HepG2 (cell line): ENCODE results near the gene L3MBTL4. TPM values are rescaled to one million over a fixed set of nuclear protein-coding genes. Genes with fewer than 3 reads are reported as not detected.

Source experiments
- ATAC-seq: fragments of 200-7000 bp; cut with Tn5 transposase; 3 replicates; pipeline ENCODE4 v1.9.1; 2020; ENCODE audit warnings: mild to moderate bottlenecking, moderate library complexity
- BruUV-seq: library from RNA; stranded (reverse); fragments of 400-500 nt; replicated peaks from 2 replicates; lab custom pipeline; 2021; lab: Mats Ljungman, UMichigan
- CTCF ChIA-PET: fragments of 300-600 bp; formaldehyde crosslinking; extraction: SDS; loops from one replicate; lab custom pipeline; 2021; ENCODE audit warnings: low total read pairs, inconsistent platforms, low intra/inter-chr PET ratio; lab: Yijun Ruan, JAX
- POLR2A ChIA-PET: fragments of 350-600 bp; sonication (Branson Sonifier 250); formaldehyde crosslinking; loops from one replicate; lab custom pipeline; 2020; ENCODE audit warnings: antibody characterized with exemption, inconsistent platforms; lab: Yijun Ruan, JAX
- DNase-seq: peaks from one replicate; pipeline ENCODE4 v3.0.0-alpha.2; 2015; ENCODE audit warnings: low spot score
- FAIRE-seq: peaks from 3 replicates; lab custom pipeline; 2011; peaks lifted over from hg19 to GRCh38; lab: Jason Lieb, UNC
- H2AFZ ChIP-seq: one replicate; pipeline ENCODE4 v1.6.1; 2011; ENCODE audit warnings: low read length, inconsistent platforms
- H3K27ac ChIP-seq: fragments of 300-600 bp; 3 replicates; pipeline ENCODE4 v1.8.0; 2011; ENCODE audit warnings: mixed run types, mild to moderate bottlenecking, mixed read lengths, low read length, inconsistent platforms; ENCODE audit not compliant: insufficient read depth; ENCODE audit errors: extremely low read length
- H3K27me3 ChIP-seq, 2 experiments: fragments of 200-600 bp in 1 of 2; 2 replicates in 1 of 2; 3 replicates in 1 of 2; pipeline versions ENCODE4 v1.6.0 to v1.8.0; 2011; ENCODE audit warnings: low read length in 2 of 2, mild to moderate bottlenecking in 2 of 2, moderate library complexity in 2 of 2, inconsistent platforms in 1 of 2; ENCODE audit not compliant: insufficient read depth in 2 of 2, control insufficient read depth in 1 of 2
- H3K36me3 ChIP-seq, 2 experiments: fragments of 200-600 bp in 1 of 2; replicated peaks in 1 of 2; 2 replicates in 1 of 2; 3 replicates in 1 of 2; pipeline versions ENCODE4 v1.5.1 to v1.8.0; 2011; ENCODE audit warnings: low read length in 2 of 2, inconsistent platforms in 1 of 2; ENCODE audit not compliant: insufficient read depth in 2 of 2, control insufficient read depth in 1 of 2
- H3K4me1 ChIP-seq: 2 replicates; pipeline ENCODE4 v1.5.1; 2012; ENCODE audit warnings: low read length, inconsistent platforms; ENCODE audit not compliant: insufficient read depth
- H3K4me2 ChIP-seq: 2 replicates; pipeline ENCODE4 v1.6.0; 2011; ENCODE audit warnings: low read depth, low read length, inconsistent platforms
- H3K4me3 ChIP-seq, 3 experiments: fragments of 200-600 bp in 1 of 3; sonication (generic), shearing (Covaris generic) in 1 of 3; replicated peaks in 1 of 3; 2 replicates each; pipeline ENCODE4 v1.5.1; 2011 to 2016; ENCODE audit warnings: low read length in 3 of 3, inconsistent platforms in 2 of 3, low read depth in 2 of 3, mild to moderate bottlenecking in 2 of 3, control low read depth in 1 of 3, mixed read lengths in 1 of 3; ENCODE audit not compliant: insufficient read depth in 1 of 3
- H3K79me2 ChIP-seq: one replicate; pipeline ENCODE4 v1.6.1; 2011; ENCODE audit warnings: low read length, inconsistent platforms; ENCODE audit not compliant: insufficient read depth
- H3K9ac ChIP-seq: 2 replicates; pipeline ENCODE4 v1.6.0; 2011; ENCODE audit warnings: mild to moderate bottlenecking, low read depth, low read length, inconsistent platforms; ENCODE audit not compliant: insufficient read depth
- H3K9me3 ChIP-seq: 2 replicates; pipeline ENCODE4 v1.5.1; 2012; ENCODE audit warnings: mild to moderate bottlenecking, low read length
- H4K20me1 ChIP-seq: 2 replicates; pipeline ENCODE4 v1.6.0; 2011; ENCODE audit warnings: inconsistent platforms, mild to moderate bottlenecking, low read length, moderate library complexity; ENCODE audit not compliant: insufficient read depth
- BRD4 ChIP-seq: sonication (generic); formaldehyde crosslinking; IDR thresholded peaks from 2 replicates; pipeline ENCODE4 v1.4.0; 2020; ENCODE audit warnings: missing genetic modification reagents
- HOXA9 ChIP-seq: sonication (generic); formaldehyde crosslinking; IDR thresholded peaks from 2 replicates; pipeline ENCODE4 v1.8.1; 2022; ENCODE audit warnings: missing genetic modification reagents, mild to moderate bottlenecking, moderate library complexity, borderline replicate concordance
- TP53 ChIP-seq: sonication (generic); formaldehyde crosslinking; conservative IDR thresholded peaks from 2 replicates; pipeline ENCODE4 v1.4.0; 2020; ENCODE audit warnings: missing genetic modification reagents
- ZBTB26 ChIP-seq: IDR thresholded peaks from 2 replicates; pipeline ENCODE4 v1.6.1; 2016; ENCODE audit warnings: missing compliant biosample characterization, missing genetic modification reagents, borderline replicate concordance
- ZNF572 ChIP-seq: sonication (generic); formaldehyde crosslinking; IDR thresholded peaks from 2 replicates; pipeline ENCODE4 v1.5.1; 2020; ENCODE audit warnings: mild to moderate bottlenecking, missing genetic modification reagents
- ZNF777 ChIP-seq: sonication (generic); formaldehyde crosslinking; IDR thresholded peaks from 2 replicates; pipeline ENCODE4 v1.4.0; 2020; ENCODE audit warnings: missing genetic modification reagents
- ZNF878 ChIP-seq: sonication (generic); formaldehyde crosslinking; IDR thresholded peaks from 2 replicates; pipeline ENCODE4 v1.8.1; 2023; ENCODE audit warnings: mild to moderate bottlenecking, missing genetic modification reagents, moderate library complexity
- WGBS: methylation state at CpG from one replicate; pipeline ENCODE4 v1.1.6; 2017; ENCODE audit warnings: low lambda C conversion rate; 5-methylcytosine and 5-hydroxymethylcytosine counted together
- in situ Hi-C: cut with HindIII; loops from 2 replicates; pipeline ENCODE4 v1.10.0; 2017; ENCODE audit warnings: low pct_unique_long_range_greater_than_20kb; ENCODE audit not compliant: extremely low pct_ligation_motif_present
- intact Hi-C: fragments of 100-400 bp; cut with micrococcal nuclease; formaldehyde crosslinking; loops from one replicate; pipeline ENCODE4 v1.10.0; 2022; ENCODE audit not compliant: unreplicated experiment
- polyA plus RNA-seq, 8 experiments: library from polyadenylated mRNA; depleted of rRNA in 3 of 8; stranded (reverse) in 7 of 8; unstranded in 1 of 8; fragments of >200 nt; fragmentation: Illumina TruSeq in 4 of 8; extraction: Trizol in 4 of 8; gene quantifications; 2 replicates each; pipeline versions ENCODE4 v1.2.1 to v1.2.3, GENCODE V29; 2011 to 2016; ENCODE audit warnings: low read depth in 4 of 8, missing spikeins in 1 of 8, mixed read lengths in 1 of 8; ENCODE audit not compliant: insufficient read depth in 1 of 8
- total RNA-seq, 5 experiments: library from RNA; depleted of rRNA; stranded (reverse); fragments of >200 nt; fragmentation: Illumina TruSeq; extraction: Trizol; gene quantifications; 2 replicates each; pipeline ENCODE4 v1.2.3, GENCODE V29; 2016; ENCODE audit warnings: low read depth in 1 of 5

L3MBTL4 gene
- total and polyA plus RNA-seq, 2 of the 13 experiments (the other 11 are each of a cell fraction or from before 2014, with no cell fraction given) = 10.8 to 13.3 TPM

GRCh38 chr18:5966514-5966913 is 448.2 kb downstream of the L3MBTL4 start:
- intact Hi-C loops (no loop called here), in situ Hi-C loops (no loop called here)
- Histone ChIP-seq H3K4me1 (peaks cover 44% of the 10 kb centered on the region), H3K4me3 (no peak overlapping the region), H2AFZ (no peak overlapping the region), H3K9ac (no peak overlapping the region), H3K36me3 (peaks cover 0 to 1% of the 10 kb centered on the region in 2 experiments; a peak in 2 of 5 replicates), H3K4me2 (no peak overlapping the region), H3K27ac (no peak overlapping the region), H3K79me2 (no peaks in the 10 kb centered on the region), H3K9me3 (no peaks in the 10 kb centered on the region), H4K20me1 (no peaks in the 10 kb centered on the region), H3K27me3 (no peaks in the 10 kb centered on the region)
- no TSS peak for BruUV-seq
- no peak for ATAC-seq
- POLR2A ChIA-PET = no interaction called here
- TF ChIP-seq BRD4 (CRISPR knock-in tag) (no peak), ZBTB26 (CRISPR knock-in tag) (no peak), ZNF878 (CRISPR knock-in tag) (no peak), ZNF572 (no peak), HOXA9 (CRISPR knock-in tag) (no peak), TP53 (CRISPR knock-in tag) (no peak)
- FAIRE-seq = no peak
- CTCF ChIA-PET = no interaction called here
- DNase-seq = no peak
- WGBS = 89% methylated on average over 4 of the region's 4 CpGs

GRCh38 chr18:5964996-5965395 is 449.7 kb downstream of the L3MBTL4 start:
- Histone ChIP-seq H4K20me1 (no peaks in the 10 kb centered on the region), H3K9me3 (no peaks in the 10 kb centered on the region), H3K9ac (no peak overlapping the region), H3K79me2 (no peaks in the 10 kb centered on the region), H2AFZ (no peak overlapping the region), H3K27ac (no peak overlapping the region), H3K36me3 (peaks cover 0 to 2% of the 10 kb centered on the region in 2 experiments; a peak in 1 of 5 replicates), H3K4me2 (no peak overlapping the region), H3K4me3 (no peak overlapping the region), H3K27me3 (no peaks in the 10 kb centered on the region), H3K4me1 (peaks cover 29% of the 10 kb centered on the region)
- FAIRE-seq (no peak), ATAC-seq (no peak), DNase-seq (no peak)
- 92% methylated on average over 2 of the region's 2 CpGs for whole genome bisulfite sequencing
- in situ Hi-C loops (no loop called here), intact Hi-C loops (no loop called here)
- no peak for TF ChIP-seq ZNF777 (CRISPR knock-in tag)
- POLR2A ChIA-PET = no interaction called here
- CTCF ChIA-PET = no interaction called here
- no TSS peak for BruUV-seq
